HG02763 (cell line): ENCODE results near the gene ADAMTS18.
A peak's percentile ranks its signal among the peaks of the same experiment; 100 is the strongest.
"Not testable (repeated sequence)": the region's sequence is repeated elsewhere in the genome, so short reads cannot be mapped to it uniquely, and the experiment has no call there.

ENCODE experiments used
- ATAC-seq: cut with Tn5 transposase; IDR thresholded peaks from one replicate; pipeline ENCODE4 v1.9.1; 2021; ENCODE audit warnings: mild to moderate bottlenecking, moderate library complexity; ENCODE audit not compliant: unreplicated experiment

Gene ADAMTS18

DNA sequence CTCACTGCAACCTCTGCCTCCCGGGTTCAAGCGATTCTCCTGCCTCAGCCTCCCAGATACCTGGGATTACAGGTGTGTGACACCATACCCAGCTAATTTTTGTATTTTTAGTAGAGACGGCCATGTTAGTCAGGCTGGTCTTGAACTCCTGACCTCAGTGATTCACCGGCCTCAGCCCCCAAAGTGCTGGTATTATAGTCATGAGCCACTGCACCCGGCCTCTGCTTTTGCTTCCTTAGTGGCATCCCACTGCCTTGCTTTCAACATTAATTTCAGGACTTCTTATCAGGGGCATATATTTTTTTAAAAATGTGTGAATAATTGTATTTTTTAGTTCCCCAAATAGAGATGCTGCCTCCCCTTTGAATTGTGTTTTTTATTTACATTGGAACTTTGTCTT lies 136.8 kb downstream of the ADAMTS18 start:
- no peak for ATAC-seq

DNA sequence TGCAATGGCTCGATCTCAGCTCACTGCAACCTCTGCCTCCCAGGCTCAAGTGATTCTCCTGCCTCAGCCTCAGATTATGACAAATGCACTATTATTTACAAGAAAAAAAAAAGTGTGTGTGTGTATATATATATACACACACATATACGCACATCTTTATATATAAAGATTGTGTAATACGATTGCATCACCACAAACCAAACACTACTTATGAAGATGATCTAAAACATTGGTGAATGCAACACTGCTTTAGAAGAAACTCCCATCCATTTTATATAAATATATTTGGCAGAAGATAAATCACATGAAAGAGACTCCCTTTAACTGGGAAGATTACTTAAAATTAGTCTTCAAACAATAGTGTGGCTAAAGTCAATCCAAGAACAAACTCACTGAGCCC lies 138.9 kb downstream of the ADAMTS18 start:
- no peak for ATAC-seq

DNA sequence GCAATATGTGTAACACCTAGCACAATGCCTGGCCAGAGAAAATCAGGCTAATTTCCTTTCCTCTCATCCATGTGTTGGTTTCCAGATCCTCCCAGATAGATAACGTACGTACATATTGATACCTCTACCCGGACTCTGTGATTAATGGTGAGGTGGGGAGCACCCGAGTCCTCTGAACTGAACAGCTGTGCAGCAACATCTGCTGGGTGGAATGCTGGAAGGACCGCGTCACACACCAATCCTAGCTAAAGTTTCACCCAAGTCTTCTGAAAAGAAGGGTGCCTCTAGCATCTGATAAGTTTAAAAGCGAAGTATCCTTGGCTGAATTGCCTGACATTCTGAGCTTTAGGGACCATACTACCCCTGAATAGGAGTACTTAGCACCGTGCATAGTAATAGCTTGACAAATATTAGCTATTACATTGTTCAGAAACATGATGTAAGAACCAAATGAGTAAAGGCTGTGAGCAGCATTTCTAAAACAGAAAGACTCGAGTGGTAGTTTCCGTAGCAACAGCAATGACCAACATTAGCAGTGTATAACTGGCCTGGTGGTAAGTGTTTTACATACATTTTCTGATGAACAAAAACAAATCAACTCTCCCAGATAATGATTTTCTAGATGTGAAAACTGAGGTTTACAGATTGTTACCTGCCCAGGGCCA lies 144.3 kb downstream of the ADAMTS18 start:
- no peak for ATAC-seq

DNA sequence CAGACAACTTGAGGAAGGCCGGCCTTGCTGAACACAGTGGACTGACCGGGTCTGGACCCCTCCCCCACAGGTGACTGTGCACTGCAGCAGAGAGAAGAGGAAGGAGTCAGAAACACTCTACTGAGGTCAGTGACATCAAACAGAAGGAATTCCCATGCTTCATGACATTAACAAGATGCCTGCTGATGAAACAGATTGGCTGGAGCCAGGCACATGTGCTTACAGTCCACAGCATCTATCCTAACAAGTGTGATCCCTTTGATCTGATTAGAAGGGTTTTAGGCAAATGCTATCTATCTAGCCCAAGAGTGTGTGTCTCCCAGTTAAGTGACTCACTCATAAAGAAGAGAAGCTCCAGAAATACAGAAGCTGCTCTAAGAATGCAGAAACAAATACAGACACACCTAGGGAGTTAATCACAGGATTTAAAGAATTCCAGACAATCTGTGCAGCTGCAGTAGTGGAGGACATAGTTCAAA lies 145.5 kb downstream of the ADAMTS18 start:
- ATAC-seq, result no peak

DNA sequence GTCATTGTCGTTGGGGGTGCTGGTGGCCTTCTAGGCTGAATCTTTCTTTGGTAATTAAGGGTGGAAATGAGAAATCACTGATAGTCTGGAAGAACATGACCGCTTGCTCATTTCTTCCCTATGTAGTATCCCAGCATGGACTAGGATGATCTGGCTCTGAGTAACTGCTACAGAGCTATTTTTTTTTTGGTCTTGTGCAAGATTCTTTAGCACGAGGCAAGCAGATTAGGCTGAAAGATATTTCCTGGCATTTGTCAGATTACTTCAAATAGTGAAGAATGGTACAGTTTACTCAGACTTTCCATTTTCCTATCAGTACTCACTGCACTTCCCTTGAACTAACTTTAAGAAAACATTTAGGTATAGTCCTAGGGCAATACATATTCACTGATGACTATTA lies 146.6 kb downstream of the ADAMTS18 start:
- ATAC-seq, result no peak

DNA sequence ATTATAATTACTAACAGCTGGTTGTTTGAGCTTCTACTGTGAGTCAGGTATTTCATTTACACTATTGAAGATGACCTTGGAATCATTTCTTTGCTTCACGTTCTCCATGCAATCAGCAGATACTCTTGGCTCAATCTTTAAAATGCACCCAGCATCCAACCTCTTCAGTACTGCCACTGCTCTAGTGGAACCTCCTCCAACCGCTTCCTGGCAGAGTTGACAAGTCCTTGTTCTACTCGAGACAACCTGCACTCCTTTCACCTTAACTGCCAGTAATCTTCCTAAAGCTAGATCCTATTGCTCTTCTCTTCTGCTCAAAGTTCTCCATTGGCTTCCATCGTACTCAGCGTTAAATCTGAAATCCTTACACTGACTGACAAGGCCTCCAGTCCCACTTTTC lies 149.2 kb downstream of the ADAMTS18 start:
- ATAC-seq, result no peak

DNA sequence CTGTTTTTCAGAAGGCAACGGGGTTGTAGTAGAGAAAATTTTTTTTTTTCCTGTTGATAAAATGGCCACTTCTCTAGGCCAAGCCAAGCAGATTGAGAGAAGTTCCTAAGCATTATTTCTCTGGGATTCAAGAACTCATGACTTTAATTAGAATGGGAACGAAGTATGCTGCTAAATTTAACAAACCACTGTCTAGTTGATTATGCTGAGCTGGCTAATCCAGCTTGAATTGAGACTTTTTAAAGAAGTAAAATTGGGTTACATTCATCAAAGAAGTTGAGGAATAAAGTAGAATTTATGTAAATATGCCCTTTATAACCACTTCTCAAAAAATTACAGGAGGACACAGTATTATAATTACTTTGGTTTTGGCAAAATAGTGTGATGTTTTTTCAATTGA lies 152.5 kb downstream of the ADAMTS18 start:
- no peak for ATAC-seq

DNA sequence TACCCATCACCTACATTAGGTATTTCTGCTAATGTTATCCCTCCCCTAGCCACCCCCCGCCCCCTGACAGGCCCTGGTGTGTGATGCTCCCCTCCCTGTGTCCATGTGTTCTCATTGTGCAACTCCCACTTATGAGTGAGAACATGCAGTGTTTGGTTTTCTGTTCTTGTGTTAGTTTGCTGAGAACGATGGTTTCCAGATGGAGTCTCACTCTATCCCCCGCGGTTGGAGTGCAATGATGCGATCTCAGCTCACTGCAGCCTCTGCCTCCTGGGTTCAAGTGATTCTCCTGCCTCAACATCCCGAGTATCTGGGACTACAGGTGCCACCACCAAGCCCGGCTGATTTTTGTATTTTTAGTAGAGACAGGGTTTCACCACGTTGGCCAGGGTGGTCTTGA lies 155.5 kb downstream of the ADAMTS18 start:
- ATAC-seq, result not testable (repeated sequence)

DNA sequence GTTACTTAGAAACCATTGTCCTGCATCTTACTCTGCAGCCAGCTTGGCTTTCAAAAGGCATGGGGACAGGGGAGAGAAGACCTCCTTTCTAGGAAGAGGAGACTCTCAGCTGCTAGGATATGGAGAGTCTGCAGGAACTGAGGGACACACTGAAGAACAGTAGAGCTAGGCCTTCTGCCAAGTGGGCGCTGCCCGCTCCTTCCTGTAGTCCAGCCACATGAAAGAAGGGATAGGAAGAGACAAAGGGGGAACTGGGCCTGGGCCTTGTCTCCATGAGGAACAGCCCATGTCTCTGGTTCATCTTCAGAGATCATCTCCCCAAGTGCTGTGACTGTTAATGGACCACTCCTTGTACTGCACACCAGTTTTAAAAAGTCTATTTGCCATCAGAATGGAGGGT lies 157.3 kb downstream of the ADAMTS18 start:
- ATAC-seq, result no peak

DNA sequence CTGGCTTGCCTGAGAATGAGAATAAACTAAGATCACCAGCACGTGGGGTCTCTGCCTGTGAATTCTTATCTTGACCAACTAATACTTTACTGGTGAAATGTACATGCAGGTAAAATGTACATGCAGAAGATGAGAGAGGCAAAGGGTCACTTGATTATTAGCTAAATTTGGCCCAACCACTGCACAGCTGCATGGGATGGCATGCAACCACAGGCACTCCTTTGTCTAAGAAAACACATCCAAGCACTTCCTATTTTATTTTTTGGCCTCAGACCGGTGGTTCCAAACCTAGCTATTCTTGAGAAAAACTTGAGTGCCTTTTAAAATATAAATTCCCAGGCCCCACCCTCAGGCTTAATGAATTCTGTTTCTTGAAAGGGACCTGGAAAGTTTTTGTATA lies 157.7 kb downstream of the ADAMTS18 start:
- no peak for ATAC-seq

DNA sequence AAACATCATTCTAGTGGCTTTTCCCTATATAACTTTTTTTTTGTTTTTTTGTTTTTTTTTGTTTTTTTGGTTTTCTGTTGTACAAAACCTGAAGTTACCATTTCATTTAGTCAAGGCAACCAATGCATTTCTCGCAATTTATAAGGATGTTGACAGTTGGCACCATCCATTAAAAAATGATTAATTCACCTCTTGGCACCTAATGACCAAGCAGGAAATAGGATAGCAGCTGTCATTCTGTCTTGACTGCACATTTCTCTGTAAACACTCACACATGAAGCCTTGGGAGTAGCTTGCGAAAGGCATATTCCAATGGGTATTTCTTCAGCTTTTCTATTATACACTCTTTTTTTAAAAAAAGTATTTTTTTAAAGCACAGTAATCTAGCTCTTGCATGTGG lies 158.2 kb downstream of the ADAMTS18 start:
- no peak for ATAC-seq

DNA sequence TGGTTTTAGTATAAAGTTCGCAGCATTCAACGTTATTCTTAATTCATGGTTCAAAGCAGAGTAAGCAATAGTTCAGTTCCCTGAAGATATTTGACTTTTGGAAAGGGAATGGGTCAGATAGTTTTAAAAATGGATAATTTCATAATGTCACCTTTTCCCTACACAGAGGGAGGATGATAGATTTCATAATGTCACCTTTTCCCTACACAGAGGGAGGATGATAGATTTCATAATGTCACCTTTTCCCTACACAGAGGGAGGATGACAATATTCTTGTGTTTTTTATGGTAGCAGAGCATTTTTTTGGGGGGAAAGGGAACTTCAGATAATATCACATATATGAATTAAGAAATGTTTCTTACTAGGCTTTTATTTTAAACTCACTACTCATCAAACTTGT lies 159.5 kb downstream of the ADAMTS18 start:
- not testable (repeated sequence) for ATAC-seq

DNA sequence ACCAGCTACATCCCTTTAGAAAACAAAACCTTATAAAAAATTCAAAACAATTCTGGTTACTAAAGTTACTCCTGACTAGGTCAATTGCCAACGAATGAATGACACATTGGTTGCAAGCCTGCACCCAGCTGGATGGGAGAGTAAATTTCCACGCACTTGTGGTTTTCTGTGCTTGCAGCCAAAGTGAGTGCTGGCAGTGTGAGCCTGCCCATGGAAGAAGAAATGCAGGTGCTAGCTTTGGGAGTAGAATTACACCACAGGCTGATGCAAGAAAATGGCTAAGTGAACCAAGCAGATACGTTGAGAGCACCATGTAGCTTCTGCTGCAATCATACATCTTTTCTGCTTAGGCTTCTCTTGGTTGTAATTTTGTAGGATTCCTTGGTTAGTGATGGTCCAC lies 161.0 kb downstream of the ADAMTS18 start:
- ATAC-seq, result no peak

DNA sequence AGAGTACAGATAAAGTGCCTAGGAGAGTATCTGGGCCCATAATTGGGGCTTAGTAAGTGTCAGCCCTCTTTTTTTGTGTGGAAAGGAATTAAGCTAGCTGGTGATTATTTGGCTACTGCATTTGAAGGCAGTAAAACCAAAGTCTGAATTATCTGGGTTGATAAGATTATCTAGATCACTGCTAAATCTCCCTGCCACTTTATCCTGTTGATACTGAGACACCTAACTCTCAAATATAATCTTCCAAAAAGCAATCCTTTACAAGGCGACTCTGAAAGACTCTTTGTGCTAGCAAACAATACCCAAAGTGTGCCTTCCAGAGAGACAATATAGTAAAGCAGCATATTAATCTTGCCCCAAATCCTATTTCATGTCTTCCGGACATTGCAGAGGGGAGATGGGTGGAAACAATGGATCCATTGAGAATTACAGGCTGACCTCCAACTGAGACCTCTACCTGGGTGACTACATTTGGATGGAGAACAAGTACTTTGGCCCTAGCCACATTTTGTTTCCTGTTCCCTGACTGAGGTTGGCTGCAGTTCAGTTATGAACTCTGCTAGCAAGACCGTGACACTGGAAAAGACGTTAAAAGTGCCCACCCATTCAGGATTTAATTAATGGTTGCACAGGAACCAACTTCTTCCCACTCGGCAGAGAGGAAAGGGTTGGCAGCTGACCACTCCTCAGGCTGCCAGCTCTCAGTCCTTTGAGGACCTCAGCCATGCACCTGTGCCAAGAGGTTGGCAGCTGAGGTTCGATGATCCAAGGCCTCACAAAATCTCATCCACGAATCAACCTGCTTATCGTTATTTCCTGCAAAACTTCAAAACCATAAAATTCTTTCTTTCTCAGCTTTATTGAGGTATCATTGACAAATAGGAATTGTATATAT lies 163.1 kb downstream of the ADAMTS18 start:
- no peak for ATAC-seq

DNA sequence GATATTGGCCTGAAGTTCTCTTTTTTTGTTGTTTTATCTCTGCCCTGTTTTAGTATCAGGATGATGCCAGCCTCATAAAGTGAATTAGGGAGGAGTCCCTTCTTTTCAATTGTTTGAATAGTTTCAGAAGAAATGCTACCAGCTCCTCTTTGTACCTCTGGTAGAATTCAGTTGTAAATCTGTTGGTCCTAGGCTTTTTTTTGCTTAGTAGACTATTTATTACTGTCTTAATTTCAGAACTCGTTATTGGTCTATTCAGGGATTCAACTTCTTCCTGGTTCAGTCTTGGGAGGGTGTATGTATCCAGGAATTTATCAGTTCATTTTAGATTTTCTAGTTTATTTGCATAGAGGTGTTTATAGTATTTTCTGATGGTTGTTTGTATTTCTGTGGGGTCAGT lies 168.6 kb downstream of the ADAMTS18 start:
- ATAC-seq, result not testable (repeated sequence)

DNA sequence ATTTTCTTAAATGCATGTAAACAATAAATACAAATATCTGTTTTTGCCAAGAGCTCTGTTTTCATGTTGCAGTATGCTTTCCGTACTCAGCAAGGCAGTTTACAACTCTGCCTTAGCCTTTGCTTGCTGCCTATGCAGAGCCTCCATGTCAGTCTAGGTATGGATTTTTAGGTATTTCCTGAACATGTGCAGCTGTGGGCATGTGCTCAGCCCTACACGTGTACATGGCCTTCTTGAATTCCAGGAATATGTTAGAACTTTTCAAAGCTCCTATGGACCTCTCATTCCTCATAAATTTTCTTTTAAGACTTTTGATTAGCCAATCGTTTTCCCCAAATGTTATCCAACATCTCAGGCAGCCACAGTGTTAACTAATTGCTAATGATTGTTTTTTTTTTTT lies 171.9 kb downstream of the ADAMTS18 start:
- no peak for ATAC-seq

DNA sequence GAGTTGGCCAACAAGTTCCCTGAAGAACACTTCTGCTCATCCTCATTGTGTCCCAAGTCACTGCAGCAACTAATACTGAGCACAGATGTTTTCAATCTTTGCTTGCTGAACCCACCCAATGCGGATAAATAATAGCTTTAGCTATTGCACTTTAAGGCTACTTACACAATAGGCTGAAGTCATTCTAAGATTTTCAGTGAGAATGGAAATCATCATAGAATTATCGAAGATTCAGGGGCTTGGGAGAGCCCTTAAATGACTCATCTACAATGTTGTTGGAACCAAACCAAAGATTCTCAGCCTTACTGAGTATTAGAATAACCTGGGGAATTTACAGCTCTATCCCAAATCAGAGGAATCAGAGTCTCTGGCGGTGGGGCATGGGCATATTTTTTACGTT lies 184.4 kb downstream of the ADAMTS18 start:
- ATAC-seq, result no peak

DNA sequence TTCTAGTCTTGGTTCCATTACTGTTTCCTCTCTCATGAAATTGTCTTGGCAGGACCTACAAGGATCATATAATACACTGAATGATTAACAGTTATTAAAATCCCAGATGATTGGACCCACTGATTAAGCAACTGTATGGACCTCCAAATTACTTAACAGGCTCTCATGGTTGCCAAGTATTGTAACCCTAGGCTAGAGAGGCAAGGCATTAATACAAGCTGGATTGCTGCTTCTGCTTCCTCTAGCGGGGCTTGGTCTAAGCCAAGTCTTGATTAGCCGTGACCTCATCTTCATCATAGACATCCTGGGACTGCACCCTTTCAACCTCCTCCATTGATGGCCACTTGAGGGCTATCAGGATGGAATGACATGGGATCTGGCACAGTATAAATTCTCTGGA lies 188.7 kb downstream of the ADAMTS18 start:
- ATAC-seq, result no peak

DNA sequence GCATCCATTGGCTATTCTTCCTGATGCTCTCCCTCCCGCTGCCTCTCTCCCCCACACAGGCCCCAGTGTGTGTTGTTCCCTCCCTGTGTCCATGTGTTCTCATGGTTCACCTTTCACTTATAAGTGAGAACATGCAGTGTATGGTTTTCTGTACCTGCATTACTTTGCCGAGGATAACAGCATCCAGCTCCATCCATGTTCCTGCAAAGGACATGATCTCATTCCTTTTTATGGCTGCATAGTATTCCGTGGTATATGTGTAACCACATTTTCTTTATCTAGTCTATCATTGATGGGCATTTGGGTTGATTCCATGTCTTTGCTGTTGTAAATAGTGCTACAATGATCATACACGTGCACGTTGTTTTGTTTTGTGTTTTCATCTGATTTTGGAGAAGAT lies 192.4 kb downstream of the ADAMTS18 start:
- not testable (repeated sequence) for ATAC-seq

DNA sequence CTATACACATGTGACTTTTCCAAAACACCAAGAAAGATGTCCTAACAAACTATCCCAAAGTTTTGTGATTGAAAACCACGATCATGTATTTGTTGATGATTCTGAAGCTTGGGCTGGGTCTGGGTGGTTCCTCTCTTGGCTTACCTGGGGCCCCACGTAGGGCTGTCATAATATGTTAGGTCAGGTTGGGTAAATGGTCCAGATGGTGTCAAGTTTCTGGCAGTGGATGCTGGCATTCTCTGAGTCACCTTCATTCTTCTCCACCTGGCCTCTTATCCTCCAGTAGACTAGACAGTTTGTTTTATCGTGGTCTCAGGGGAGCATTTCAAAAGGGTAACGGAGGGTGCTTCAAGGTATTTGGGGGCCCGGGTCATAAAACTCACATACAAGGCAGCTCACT lies 196.2 kb downstream of the ADAMTS18 start:
- no peak for ATAC-seq

DNA sequence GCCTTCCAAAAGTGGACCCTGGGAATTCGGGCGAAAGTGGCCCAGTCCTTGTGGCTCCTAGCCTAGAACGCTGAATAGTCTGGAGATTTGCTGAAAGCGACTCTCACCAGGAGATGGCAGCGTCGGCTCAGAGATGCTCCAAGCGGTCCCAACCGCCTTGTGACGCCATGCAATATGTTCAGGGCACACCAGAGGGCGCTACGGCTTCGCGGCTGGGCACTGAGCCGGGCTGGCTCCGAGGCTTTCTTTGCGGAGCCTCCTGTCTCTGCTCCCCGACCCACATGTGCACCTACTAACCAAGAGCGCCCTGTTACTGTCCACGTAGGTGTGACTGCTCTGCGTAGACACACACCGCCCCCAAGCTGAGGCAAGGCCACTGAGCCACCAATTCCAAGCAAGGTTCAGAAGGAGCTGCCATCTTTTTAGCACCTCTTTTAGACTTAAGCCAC lies 198.7 kb downstream of the ADAMTS18 start:
- ATAC-seq, result peak; percentile 99

DNA sequence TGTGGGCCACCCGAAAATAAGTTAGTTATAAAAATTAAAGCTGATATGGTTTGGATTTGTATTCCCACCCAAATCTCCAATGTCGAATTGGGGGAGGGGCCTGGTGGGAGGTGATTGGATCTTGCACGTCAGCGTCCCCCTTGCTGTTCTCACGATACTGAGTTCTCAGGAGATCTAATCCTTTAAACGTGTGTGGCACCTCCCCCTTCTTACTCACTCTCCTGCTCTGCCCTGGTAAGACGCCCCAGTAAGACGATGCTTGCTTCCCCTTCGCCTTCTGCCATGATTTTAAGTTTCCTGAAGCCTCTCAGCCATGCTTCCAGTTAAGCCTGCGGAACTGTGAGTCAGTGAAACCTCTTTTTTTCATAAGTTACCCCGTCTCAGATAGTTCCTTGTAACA lies 200.2 kb downstream of the ADAMTS18 start:
- ATAC-seq, result no peak
